NCI-H774 (cell line): ENCODE measurements around the gene SPAG7.

Experiments
- DNase-seq: peaks from one replicate; lab custom pipeline; 2025; lab: John Stamatoyannopoulos, UW

Gene SPAG7, protein sequence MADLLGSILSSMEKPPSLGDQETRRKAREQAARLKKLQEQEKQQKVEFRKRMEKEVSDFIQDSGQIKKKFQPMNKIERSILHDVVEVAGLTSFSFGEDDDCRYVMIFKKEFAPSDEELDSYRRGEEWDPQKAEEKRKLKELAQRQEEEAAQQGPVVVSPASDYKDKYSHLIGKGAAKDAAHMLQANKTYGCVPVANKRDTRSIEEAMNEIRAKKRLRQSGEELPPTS

DNA sequence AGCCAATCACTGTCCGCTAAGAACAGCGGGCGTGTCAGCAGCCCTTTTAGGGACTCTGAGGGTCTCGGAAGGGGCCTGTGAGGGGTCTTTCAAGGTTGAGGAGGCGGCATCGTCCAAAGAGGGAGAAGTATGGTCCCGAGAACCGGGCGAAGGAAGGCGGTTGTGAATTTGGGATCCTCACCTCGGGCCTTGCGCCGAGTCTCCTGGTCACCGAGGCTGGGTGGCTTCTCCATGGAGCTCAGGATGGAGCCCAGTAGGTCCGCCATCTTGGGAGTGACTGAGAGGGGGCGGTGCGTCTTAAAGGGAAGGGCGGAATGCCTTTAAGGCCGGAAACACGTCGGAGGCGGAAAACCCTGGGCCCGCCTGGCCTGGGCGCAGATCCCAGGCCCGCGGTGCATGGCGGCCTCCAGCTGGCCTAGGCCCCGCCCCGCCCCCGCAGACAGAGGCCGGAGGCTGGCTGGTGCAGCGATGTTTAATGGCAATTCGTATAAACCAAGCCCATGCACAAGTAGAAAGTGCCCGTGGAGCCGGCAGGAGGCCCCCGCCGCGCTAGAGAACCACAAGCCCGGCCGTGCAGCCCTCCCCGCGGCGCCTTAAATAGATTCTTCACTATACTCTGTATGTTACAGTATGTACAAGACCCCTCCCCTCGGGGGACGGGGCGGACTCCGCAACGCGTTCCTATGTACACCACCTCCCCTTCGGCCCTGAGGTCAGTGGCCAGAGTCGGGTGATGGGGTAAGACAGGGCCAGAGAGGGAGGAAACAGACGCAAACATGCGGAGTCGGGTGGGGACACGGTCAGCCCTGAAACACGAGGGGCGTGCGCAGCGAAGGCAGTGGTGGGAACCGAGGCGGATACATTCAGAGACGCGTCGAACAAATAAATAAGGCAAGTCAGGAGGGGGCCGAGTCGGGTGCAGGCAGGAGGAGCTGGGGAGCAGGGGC, at the start of gene SPAG7:
Gene SPAG7 (minus strand): TSS at position 279 of the 947 bp plus-strand sequence. CDS start 13 bp downstream, at position 266.
- DNase-seq = peak; percentile 70

DNA sequence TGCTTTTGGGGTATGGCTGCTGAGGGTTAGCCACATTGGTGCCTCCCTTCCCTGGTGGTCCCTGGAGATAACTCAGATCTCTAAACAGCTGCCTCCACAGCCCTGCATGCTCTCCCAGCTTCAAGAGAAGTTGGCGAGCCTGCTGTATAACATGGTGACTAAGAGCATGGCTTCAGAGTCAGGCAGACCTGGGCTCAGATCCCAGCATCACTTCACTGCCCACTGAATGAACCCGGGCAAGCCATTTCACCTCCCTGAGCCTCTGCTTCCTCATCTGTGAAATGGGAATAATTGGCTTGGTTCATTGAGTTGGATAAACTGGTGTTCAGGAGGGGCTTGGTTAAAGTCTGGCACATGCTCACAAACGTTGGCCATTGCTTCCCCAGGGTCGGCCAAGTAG, 46.7 kb upstream of the SPAG7 start:
- DNase-seq = no peak

DNA sequence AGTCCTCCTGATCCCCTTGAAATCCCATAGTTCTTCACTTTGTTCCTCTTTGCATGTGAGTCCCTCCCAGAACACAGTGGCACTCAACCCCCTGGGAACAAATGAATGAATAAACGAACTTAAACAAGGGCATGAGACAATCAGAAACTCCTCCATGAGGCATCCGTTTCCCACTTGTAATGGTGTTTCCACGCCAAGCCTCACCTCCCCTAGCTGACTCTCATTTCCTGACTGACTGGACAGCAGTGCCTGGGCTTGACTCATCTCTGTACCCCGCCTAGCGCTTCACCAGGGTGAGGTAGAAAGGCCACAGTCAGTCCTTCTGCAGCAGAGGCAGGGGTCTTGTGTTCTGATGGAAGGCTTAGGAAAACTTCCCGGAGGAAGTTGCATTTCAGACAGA, 44.3 kb upstream of the SPAG7 start:
- DNase-seq = no peak

DNA sequence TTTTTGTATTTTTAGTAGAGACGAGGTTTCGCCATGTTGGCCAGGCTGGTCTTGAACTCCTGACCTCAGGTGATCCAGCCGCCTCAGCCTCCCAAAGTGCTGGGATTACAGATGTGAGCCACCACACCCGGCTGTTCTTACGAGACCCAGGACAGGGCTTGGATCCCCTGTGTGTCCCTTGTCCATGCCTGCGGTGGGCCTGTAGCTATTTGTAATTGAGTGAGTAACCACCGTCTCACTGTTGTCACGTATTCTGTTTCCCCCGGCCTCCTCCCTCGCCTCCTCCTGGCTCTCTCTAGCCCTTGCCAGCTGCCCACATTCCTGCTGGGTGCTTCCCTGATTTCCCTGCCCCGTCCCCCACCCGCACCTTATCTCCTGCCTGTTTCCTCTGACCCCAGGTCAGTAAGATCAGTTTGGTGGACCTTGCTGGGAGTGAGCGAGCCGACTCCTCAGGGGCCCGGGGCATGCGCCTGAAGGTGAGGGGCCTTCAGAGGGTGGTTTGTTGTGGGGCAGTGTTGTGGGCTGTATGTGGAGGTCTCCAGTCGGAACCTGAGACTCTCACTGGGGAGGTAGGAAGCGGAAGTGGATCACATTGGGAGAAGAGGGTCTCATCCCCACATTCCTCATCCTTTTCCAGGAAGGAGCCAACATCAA, 35.7 kb upstream of the SPAG7 start:
- no peak for DNase-seq

DNA sequence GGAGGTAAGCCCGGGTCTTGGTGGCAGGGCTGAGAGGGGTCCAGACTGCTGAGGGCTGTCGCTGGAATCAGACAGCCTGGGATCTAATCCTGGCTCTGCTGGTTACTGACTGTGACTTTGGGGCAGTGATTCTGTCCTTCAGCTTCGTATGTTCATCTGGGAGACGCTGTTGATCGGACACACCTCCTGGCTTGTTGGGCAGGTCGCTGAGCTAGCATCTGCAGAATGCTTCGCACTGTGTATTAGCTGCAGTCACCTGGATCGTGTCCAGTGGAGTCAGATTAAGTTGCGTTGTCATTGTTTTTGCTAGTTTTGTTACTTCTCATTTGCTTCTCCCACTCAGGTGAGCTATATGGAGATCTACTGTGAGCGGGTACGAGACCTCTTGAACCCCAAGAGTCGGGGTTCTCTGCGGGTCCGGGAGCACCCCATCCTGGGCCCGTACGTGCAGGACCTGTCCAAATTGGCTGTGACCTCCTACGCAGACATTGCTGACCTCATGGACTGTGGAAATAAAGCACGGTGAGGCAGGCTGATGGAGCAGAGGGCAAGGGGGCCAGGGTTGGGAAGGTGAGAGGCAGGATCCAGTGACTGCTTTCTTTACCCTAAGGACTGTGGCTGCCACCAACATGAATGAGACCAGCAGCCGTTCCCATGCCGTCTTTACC, 34.6 kb upstream of the SPAG7 start:
- no peak for DNase-seq

DNA sequence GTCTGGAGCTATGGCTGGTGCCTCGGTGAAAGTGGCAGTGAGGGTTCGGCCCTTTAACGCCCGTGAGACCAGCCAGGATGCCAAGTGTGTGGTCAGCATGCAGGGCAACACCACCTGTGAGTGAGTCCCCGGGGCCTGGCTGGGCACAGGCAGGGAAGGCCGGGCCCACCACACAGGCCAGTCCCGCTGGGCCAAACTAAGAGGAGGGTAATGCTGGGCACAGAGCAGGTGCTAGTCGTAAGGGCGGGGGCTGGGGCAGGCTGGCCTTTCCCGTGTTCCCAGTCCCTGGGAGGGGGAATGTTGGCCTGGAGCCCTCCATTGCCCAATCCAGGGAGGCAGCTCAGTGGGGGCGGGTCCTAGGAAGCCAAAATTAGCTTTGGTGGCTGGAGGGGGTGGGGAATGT, 32.6 kb upstream of the SPAG7 start:
- no peak for DNase-seq

DNA sequence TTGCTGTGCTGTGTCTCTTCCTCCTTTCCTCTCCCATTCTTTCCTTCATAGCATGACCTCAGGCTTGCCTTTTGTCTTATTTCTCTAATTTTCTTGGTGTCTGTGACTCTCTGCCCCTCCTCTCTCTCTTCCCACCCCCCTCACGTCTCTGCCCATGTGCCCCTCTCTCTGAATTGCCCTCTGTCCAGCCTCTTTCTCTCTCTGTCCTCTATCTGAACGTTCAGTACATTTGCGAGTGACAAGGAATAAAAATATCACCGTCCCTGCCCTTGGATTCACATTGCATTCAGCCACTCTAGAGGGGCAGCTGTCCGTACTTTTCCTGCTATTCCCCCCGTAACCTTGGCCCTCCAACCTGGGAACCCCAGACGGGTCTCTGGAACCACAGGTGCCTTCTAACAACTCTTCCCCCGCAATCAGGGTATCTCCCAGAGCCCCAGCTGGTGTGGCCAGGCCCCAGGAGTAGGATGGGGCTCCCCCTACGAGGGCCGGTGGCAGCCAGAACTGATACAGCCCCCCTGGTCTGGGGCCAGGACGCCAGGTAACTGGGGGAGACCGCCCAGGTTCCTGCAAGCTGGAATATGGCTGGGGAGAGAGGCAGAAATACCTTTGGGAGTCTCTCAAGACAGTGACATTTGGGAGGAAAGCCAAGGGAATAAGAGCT, 31.9 kb upstream of the SPAG7 start:
- no peak for DNase-seq

DNA sequence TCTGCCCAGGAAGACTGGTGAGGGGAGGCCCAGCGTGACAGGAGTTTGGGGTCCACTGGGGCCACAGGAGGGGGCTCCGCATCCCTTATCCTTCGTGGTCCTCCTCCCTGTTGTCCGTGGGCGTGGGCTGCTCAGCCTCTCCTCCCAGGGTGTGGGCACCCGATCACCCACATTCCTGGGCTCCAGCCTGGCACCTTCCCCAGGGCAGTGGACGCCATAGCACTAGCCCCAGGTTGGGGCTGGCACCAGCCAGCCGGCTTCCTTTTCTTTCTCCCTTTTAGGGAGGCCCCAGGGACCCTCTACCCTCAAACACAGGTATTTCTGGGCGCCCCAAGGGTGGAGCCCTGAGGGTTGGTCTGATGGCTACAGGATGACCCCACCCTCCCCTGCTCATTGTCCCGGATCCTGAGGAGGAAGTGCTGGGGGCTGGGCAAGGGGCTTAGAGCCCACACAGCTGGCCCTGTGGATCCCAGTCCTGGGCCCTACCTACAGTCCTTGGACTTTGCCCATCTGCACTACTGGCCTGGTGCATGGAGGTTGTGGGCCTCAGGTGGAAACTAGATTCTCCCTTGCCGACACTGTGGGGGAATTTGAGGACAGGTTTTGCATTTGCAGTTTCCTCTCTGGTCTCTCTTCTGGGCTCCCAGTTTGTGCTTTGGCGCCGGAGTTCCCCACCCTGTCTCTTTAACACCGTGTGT, 31.3 kb upstream of the SPAG7 start:
- no peak for DNase-seq

DNA sequence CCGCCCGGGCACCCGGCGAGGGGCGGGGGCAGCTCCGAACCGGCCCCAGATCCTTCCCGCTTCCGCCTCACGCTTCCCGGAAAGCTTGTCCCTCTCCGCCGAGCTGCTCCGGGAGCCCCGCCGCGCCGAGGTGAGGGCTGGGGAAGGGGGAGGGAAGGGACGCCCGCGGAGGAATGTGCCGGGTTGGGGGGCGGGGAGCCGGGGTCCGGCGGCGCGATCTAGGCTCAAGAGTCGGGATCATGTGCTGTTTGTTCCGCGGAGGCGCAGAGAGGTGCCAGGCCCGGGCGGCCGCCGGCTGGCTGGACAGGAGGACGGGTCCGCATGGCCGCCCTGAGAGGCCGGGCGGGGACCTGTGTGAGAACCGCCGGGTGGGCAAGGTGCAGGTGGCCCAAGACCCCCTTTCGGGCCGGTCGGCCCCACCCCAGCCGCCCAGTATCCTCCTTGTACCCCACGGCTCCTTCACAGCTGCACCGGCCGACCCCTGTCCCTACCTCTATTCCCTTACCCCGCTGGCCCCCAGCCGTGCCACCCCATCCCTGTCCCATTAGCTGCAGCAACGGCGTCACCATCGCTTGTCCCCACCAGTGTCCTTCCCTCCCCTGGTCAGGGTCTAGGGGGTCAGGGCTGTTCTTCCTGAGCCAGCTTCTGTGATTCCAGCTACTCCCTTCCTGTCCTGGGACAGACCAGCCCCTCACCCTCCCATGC, 30.6 kb upstream of the SPAG7 start:
- no peak for DNase-seq

DNA sequence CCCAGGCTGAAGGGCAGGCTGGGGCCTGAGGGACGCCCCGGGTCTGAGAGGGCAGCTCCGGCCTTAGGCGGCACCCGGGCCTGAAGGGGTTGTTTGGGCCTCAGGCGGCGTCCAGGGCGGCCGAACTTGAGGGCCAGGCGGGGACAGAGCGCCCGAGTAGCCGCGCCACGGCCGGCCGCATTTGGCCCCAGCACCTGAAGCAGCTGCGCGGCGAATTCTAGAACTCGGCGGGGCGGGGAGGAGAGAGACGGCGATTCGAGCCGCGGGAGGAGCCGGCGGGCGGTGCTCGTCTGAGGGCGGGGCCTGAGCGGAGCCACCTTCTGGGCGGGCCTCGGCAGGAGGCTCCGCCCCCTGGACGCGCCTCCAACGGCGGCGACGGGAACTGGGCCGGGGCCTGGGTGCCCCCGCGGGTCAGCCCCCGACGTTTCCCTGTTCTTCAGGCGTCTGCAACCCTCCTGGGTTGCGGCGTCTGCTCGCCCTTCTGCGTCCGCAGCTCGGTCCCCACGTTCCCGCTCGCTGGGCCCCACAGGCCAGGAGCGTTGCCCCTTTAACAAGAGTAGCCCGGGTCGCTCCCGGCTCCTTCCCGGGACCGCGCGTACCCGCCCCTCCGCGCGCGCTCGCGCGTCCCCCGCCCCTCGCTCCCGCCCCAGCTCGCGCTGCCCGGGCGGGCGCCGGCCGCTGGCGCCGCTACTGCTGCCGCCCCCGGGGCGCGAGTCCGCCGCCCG, 29.8 kb upstream of the SPAG7 start, which contains the start of the genes INCA1 and KIF1C:
Gene INCA1 (minus strand): TSS at position 221 of the 725 bp plus-strand sequence. CDS start 3,085 bp downstream, outside the sequence.
Gene KIF1C (plus strand): TSS at position 649 of the 725 bp plus-strand sequence. CDS start 2,297 bp downstream, outside the sequence.
- DNase-seq = peak; percentile 68

DNA sequence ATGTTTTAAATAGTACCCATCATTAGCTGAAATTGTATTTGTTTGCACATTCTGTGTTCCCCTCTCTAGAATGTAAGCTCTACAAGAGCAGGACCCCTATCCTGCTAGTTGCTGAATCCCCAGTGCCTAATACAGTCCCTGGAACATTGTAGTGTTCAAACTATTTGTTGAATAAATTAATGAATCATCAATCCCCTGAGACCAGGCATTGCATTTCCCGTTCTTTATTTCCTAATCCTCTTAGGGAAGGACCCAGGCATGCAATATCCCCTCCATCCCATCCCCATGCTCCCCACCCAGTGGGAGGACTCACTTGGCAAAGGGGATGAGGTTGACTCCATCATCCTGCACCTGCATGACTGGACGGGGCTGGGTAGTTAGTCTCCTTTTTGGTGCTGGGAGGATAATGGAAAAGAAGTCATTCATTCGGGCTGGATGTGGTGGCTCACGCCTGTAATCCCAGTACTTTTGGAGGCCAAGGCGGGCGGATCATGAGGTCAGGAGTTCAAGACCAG, 26.5 kb upstream of the SPAG7 start:
- DNase-seq = no peak

DNA sequence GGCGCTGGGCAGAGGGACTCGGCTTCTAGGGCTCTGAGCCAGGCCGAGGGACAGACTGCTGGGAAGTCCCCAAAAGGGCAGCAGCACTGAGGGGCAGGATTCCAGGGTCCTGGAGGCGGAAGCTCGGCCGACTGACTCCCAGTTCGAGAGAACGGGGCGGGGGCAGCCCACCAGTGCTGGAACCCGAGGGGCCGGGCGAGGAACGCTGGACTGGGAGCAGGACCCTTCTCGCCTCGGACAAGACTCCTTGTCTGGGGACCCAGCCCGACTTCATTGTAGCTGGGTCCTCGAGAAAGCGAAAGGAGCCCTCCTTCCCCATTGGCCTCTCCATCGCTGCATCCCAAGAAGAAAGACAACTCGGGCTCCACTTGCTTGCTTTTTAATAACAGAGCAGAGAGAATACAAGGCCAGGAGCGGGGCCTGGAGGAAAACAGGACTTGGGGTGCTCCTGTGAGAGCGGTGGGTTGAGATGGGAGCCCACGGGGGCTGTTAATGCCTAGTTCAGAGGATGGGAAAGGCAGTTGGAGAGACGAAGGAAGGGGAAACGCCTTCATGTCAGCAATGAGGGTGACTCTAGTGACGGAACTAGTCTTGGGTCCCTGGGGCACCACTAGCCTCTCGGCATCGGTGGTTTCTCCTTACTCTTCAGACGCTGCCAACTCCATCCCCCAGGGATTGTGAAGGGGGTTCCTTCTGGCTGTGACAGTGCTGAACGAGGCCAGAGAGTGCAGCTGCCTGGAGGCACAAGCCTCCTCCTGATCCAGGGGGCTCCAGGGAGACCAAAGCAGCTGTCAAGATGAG, 20.4 kb upstream of the SPAG7 start:
- DNase-seq = no peak

DNA sequence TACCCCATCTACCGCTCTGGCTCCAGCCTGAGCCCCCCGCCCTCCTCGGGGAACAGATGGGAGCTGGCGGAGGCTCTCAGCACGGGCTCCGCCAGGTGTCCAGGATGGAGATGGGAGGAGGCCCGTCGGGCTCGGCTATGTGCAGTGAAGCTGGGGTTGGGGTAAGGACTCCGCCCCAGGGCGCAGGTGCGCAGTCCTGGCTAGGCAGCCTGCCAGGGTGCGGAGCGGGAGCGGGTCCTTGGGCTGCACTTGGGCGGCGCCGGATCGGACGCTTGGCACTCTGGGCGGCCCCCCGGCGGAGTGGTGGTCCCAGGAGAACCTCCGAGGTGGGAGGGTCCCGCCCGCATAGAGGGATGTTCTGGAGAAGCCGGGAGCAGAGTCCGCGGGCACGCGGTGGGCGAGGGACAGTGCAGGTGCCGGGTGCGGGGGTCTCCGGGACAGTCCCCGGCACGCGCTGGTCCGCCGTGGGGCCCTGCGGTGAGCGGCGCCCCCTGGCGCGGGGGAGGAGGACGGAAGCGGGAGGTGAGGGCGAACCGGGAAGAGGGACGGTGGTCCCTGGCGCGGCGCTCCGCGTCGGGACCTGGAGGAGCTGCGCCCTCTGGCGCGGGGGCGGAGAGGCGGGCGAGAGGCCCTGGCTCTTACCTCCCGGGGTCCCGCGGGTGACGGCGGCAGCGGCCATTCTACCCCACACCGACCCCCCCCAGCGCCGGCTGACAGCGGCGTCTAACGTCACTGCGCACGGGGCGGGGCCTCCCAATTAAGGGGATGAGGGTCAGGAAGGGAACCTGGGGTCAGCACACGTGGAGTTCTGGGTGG, 19.5 kb upstream of the SPAG7 start, which contains the start of gene CAMTA2:
Gene CAMTA2 (minus strand): TSS at position 725 of the 816 bp plus-strand sequence. CDS start 1,453 bp downstream, outside the sequence.
- DNase-seq = peak; percentile 25

DNA sequence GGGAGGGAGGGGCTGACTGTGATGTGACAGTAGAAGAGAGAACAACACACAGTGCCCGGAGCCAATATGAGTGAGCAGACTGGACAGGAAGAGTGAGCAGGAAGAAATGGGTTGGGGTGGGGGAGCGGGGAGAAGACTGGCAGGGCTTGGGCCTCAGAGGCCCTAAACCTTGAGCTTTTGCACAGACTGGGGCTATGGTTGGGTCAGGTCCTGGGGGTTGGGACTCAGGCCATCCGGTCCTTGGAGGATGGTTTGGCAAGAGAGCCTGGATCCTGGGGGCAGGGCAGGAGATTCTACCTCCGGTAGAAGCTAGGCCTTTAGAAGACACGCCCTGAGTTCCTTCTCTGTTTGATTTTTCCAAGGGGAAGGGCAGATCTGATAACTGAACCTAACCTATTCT, 18.8 kb upstream of the SPAG7 start:
- no peak for DNase-seq

DNA sequence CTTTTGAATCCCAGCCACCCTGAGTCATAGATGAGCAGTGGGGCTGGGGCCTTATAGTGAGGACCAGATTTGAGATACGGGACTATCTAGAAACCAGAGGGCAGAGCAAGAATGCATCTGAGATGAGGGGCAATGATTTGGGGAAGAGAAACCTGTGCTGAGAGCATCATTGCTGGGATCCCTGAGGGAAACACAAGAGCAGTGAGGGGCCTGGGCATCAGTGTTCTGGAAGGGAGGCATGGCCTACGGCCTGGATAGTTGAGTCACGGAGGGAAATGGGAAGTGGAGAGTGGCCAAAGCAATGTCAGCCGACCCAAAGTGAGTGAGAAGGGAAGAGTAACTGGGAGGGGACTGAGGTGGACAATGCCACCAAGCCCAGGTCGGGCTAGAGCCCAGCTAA, 14.7 kb upstream of the SPAG7 start:
- no peak for DNase-seq

DNA sequence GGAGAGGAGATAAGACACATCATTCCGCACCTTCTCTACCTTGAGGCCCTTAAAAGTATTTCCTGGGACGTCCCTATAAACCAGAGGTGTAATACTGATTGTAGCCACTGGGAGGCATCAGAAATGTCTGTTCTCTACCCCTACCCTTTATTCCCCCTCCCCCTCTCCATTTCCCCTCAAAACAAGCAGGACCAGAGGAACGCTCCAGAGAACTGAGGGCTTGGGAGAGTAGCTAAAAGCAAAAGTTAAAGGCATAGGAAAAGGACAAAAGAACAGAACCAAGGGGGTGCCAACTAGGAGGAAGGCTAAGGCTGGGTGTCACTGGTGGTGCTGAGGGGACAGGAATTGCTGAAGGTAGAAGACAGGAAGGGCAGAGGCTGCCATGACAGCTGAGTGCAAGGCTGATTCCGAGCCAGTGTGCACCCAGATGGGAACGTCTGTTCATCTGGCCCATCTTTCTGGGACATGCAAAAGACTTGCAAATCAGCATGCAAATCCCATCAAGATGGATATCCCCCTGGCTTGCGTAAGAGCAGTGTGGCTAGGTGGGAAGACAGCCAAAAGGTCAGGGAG, 13.1 kb upstream of the SPAG7 start:
- no peak for DNase-seq

DNA sequence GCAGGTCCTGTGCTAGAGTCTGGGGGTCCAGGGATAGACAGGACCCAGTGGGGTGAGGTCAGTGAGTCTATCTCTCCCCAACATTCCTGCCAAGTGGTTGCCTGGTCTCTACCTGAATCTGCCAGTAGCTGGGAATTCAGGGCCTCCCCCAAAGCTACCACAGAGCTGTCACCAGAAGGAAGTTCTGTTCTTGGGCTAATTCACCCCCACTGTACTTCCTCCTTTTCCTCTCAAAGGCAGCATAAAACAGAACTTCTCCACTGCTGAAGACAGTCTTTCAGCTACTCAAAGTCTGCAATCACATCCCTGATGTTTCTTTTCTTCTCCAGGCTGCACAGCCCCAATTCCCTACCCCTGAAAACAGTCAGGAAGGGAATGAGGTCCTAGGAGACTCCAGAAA, 11.1 kb upstream of the SPAG7 start:
- DNase-seq = no peak
